Suppressor macrophage treated with lipopolysaccharide for 1 hour (primary cell): ENCODE measurements around the gene SHANK1.
"Not testable (repeated sequence)": the region's sequence is repeated elsewhere in the genome, so short reads cannot be mapped to it uniquely, and the experiment has no call there.

Experiments
- DNase-seq, 3 donors: peaks; one replicate each; pipeline ENCODE4 v3.0.0-alpha.2; 2020 to 2022

The SHANK1 gene

DNA sequence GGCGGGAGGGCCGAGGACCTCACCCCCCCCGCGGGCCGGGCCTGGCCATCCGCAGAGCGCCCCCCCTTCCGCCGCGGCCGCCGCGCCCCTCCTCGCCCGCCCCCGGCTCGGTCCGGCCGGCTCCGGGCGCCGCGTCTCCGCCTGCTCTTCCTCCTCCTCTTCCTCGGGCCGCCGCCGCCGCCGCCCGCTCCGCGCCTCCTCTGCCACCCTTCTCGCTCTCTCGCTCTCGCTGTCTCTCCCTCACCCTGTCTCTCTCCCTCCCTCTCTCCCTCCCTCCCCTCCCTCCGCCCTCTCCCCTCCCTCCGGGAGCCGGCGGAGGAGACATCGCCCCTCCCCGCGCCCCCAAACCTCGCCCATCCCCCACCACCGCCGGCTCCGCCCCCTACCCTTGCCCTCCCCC lies at the start of gene SHANK1:
SHANK1 (minus strand) TSS at position 237 of the 400 bp plus-strand sequence. CDS start 2,883 bp downstream, outside the sequence.
- no peak for DNase-seq

GRCh38 chr19:50768277-50768676 lies 48.7 kb upstream of the SHANK1 start:
- DNase-seq: no peak

GRCh38 chr19:50767263-50767662 lies 47.7 kb upstream of the SHANK1 start:
- DNase-seq: not testable (repeated sequence)

GRCh38 chr19:50766746-50767145 lies 47.1 kb upstream of the SHANK1 start:
- DNase-seq: not testable (repeated sequence)

DNA sequence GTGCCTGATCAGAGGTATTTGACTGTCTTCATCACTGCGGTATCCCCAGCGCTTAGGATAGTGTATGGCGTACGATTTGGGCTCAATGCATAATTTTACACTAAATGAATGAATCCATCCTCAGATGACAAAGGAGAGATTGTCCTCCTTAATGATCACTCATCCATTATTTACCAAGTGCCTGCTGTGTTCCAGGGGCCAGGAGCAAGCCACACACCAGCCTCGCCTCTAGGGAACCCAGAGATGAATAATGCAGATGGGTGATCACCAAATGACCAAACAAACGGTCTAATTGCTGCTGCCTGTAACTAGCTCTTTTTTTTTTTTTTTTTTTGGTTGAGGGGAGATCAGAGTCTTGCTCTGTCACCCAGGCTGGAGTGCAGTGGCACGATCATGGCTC lies 44.8 kb upstream of the SHANK1 start:
- DNase-seq: no peak

- not testable (repeated sequence) for DNase-seq
Measured at GRCh38 chr19:50763521-50763920, 43.9 kb upstream of the SHANK1 start.

- DNase-seq: not testable (repeated sequence)
Measured at GRCh38 chr19:50761501-50761900, 41.9 kb upstream of the SHANK1 start.

DNA sequence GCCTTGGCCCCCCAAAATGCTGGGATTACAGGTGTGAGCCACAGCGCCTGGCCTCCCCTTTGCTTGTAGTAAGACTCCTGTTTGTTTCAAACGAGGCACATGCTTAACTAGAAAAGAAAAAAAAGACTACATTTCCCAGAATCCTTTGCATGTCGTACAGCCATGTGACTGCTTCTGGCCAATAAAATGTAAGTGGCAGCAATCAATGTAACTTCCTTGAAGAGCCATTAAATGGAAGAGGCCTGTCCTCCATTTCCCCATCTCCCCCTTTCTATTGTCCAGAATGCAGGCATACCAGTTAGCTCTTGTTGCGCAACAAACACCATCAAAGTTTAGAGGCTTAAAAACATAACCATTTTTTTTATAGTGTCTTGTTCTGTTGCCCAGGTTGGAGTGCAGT lies 40.3 kb upstream of the SHANK1 start:
- DNase-seq: peak; percentile 7 to 29 (median 16)

DNA sequence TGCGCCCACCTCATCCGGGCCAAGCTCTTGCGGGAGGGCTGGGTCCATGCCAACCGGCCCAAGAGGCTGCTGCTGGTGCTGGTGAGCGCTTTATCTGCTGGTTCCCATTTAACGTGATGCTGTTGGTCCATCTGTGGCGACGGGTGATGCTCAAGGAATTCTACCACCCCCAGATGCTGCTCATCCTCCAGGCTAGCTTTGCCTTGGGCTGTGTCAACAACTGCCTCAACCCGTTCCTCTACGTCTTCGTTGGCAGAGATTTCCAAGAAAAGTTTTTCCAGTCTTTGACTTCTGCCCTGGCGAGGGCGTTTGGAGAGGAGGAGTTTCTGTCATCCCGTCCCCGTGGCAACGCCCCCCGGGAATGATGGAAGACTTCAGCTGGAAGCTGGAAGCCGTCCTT lies 39.5 kb upstream of the SHANK1 start:
- not testable (repeated sequence) for DNase-seq

- DNase-seq: not testable (repeated sequence)
Measured at GRCh38 chr19:50757624-50758023, 38.0 kb upstream of the SHANK1 start.

DNA sequence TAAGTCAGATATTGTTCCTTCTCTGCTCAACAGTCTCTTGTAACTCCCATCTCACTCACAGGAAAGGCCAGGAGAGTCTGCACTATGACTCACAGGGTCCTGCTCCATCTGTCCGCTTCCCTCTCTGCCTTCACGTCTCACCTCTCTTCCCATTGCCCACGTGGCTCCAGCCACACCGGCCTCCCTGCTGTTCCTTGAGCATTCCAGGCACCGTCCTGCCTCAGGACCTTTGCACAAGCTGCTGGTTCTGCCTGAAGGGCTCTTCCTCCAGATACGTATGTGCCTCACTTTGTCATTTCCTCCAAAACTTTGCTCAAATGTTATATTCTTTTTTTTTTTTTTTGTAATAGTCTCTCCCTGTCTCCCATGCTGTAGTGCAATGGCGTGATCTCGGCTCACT lies 36.6 kb upstream of the SHANK1 start:
- DNase-seq: not testable (repeated sequence)

- no peak for DNase-seq
Measured at GRCh38 chr19:50753879-50754278, 34.3 kb upstream of the SHANK1 start.

- no peak for DNase-seq
Measured at GRCh38 chr19:50750010-50750409, 30.4 kb upstream of the SHANK1 start.

- DNase-seq: no peak
Measured at GRCh38 chr19:50749490-50749889, 29.9 kb upstream of the SHANK1 start.

GRCh38 chr19:50747141-50747540 lies 27.5 kb upstream of the SHANK1 start:
- not testable (repeated sequence) for DNase-seq

GRCh38 chr19:50745221-50745620 lies 25.6 kb upstream of the SHANK1 start:
- no peak for DNase-seq

DNA sequence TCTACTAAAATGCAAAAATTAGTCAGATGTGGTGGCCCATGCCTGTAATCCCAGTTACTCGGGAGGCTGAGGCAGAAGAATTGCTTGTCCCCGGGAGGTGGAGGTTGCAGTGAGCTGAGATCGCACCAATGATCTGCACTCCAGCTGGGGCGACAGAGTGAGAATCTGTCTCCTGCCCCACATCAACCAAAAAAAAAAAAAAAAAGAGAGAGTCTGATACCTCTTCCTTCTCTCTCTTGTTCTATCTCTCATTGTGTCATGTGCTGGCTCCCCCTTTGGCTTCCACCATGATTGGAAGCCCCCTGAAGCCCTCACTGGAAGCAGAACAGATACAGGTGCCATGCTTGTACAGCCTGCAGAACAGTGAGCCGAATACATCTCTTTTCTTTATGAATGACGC lies 23.9 kb upstream of the SHANK1 start:
- no peak for DNase-seq

GRCh38 chr19:50741179-50741933 lies 21.8 kb upstream of the SHANK1 start:
- no peak for DNase-seq

GRCh38 chr19:50739914-50740426 lies 20.4 kb upstream of the SHANK1 start:
- DNase-seq: no peak

GRCh38 chr19:50739132-50739913 lies 19.7 kb upstream of the SHANK1 start:
- no peak for DNase-seq

GRCh38 chr19:50736338-50736737 lies 16.7 kb upstream of the SHANK1 start:
- no peak for DNase-seq

GRCh38 chr19:50735869-50736268 lies 16.3 kb upstream of the SHANK1 start:
- DNase-seq: no peak

GRCh38 chr19:50729894-50730293 lies 10.3 kb upstream of the SHANK1 start:
- no peak for DNase-seq
